GM21528 (cell line): Measurements from ENCODE around the gene ACTG2.

Source experiments
- ATAC-seq: cut with Tn5 transposase; IDR thresholded peaks from one replicate; pipeline ENCODE4 v1.9.1; 2021; ENCODE audit warnings: mild to moderate bottlenecking, moderate library complexity; ENCODE audit not compliant: unreplicated experiment, low FRiP score

Gene ACTG2

DNA sequence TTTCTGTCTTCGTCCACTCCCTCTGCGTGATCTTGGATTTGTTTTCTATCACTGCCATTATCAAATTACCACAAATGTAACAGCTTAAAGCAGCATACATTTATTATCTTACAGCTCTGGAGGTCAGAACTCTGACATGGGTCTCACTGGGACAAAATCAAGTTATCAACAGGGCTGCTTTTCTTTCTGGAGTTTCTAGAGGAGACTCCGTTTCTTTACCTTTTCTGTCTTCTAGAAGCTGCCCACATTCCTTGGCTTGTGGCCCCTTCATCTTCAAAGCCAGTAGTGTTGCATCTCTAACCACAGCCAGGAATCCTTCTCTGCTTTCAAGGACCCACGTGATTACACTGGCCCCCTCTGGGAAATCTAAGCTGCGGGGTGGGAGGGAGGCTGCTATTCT lies 70.0 kb downstream of the ACTG2 start:
- ATAC-seq: no peak

DNA sequence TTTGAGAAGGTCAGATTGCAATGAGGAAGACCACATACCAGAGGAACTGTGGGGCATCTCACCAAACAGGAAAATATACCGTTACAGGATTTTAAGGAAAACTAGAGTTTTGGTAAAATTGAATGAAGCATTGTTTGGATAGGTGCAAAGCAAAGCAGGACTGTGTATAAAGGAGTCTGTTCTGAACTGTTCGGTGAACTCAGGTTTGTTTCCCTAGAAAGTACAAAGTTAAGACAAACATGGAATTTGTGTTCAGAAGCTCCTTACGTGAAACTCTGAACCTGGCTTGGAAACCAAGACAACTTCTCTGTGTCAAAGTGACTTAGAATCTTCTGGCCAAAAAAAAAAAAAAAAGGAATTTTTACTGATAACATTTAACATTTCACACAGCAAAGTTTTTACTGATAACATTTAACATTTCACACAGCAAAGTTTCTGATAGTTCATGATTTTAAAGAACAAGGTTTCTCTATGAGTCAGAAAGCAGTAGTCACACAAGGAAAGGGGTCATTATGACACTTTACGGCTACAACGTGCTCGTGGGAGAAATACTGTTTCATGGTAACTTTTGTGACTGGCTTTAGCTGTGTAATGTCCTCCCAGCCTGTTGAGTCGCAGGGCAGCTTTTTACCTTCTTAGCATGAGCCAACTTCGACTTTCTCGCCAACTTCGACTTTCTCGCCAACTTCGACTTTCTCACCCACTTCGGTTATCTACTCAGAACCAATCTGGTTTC lies 70.7 kb downstream of the ACTG2 start:
- no peak for ATAC-seq

DNA sequence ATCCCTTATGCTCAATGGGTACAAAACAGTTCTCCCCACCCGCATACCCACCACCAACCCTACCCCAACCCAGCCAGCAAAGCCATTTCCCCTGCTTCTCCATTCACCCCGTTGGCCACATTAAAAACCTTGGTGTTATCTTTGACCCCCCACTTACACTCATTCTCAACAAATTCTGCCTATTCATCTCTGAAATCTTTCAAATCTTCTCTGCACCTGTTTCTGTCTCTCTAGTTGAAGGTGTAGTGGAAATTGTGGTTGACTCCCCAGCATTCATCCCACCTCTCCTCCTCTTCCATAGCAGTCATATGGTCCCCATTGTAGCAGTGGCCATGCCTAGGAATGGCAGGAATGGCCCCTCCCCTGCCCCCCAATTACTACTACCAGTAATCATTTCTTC lies 71.4 kb downstream of the ACTG2 start:
- ATAC-seq: no peak

DNA sequence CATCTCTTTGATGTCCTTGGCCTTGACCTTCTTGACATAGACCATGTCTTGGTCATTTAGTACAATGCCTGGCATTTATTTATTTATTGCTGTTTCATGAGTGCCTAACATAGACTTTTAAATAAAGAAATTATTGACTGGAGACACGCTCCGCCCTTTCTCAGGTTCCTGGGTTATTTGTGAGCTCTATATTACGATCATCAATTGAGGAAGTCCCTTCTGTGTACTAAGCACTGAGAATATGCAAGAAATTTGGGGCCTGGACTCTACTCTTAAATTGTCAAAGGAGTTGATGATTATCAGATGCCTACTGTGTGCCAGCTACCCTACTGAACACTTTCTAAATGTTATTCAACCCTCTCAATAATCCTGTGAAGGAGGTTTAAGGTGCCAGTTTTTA lies 72.2 kb downstream of the ACTG2 start:
- no peak for ATAC-seq

DNA sequence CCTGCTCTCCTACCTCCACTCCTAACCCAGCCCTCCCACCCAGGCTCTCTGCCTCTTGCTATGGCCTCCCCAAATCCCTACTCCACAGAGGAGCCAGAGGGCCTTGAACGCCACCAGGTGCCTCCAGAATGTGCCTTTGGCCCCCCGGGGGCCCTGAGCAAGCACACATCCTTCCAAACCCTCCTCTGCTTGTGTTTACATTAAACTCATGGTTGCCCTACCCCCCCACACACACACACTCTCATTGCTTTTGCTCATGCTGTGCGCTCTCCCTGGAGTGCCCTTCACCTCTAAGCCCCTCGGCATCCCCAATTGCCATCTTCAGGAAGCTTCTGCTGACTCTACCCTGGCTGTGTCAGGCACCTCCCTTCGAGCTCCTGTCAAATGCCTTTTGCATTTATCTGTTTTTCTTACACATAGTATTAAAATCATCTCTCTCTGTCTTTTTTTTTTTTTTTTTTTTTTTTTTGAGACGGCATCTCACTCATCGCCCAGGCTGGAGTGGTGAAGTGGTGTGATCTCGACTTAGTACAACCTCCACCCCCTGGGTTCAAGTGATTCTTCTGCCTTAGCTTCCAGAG lies 75.6 kb downstream of the ACTG2 start:
- no peak for ATAC-seq

DNA sequence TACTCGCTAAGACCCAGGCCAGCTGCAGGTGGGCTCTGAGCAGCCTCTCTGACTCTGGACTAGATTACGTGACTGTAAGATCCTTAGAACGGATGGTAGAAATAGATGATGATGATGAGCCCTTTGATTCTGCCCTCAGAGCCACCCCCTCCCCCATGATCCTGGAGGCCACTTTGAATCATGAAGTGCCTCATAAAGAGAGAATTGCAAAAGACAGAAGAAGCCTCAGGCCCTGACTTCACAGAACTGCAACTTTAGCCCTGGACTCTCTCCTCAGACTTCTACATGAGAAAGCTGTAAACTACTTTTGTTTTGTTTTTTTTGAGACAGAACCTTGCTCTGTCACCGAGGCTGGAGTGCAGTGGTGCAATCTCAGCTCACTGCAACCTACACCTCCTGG lies 76.5 kb downstream of the ACTG2 start:
- ATAC-seq: no peak
